Right lobe of liver (tissue), 6 donors: Measurements from ENCODE around the gene DCDC1. TPM values are rescaled to one million over a fixed set of nuclear protein-coding genes. Genes with fewer than 3 reads are reported as not detected.
"Not testable (repeated sequence)": the region's sequence is repeated elsewhere in the genome, so short reads cannot be mapped to it uniquely, and the experiment has no call there.

Experiments used
- ATAC-seq, 4 donors: fragments of 200-7000 bp; cut with Tn5 transposase; one replicate each; pipeline ENCODE4 v1.9.1; 2020; ENCODE audit warnings: mild to moderate bottlenecking in 4 of 4, moderate library complexity in 4 of 4
- DNase-seq, 3 donors: peaks; one replicate each; pipeline ENCODE4 v3.0.0-alpha.2; 2020
- H3K27ac ChIP-seq, 3 donors: fragments of 200-600 bp; one replicate each; pipeline ENCODE4 v1.8.0; 2022
- H3K27me3 ChIP-seq, 2 donors: fragments of 200-600 bp; one replicate each; pipeline ENCODE4 v1.8.0; 2022
- H3K36me3 ChIP-seq, 4 donors: fragments of 200-600 bp; sonication (generic) in 1 of 4; one replicate each; pipeline versions ENCODE4 v1.5.1 to v1.8.0; 2017 to 2022; ENCODE audit warnings: control low read depth in 1 of 4
- H3K4me1 ChIP-seq, 4 donors: fragments of 200-600 bp; sonication (generic) in 1 of 4; one replicate each; pipeline versions ENCODE4 v1.5.1 to v1.8.0; 2017 to 2022; ENCODE audit warnings: control low read depth in 1 of 4
- H3K4me3 ChIP-seq, 3 donors: fragments of 200-600 bp; one replicate each; pipeline ENCODE4 v1.8.0; 2022
- H3K9me3 ChIP-seq, 4 donors: fragments of 200-600 bp; sonication (generic) in 1 of 4; one replicate each; pipeline versions ENCODE4 v1.5.1 to v1.8.0; 2017 to 2022; ENCODE audit warnings: control low read depth in 1 of 4
- POLR2A ChIP-seq: fragments of 450-650 bp; IDR thresholded peaks from one replicate; pipeline ENCODE4 v1.6.1; 2017; ENCODE audit warnings: antibody characterized with exemption, mild to moderate bottlenecking
- WGBS: methylation state at CpG from one replicate; pipeline ENCODE4 v1.1.6; 2018; ENCODE audit warnings: low coverage, low lambda C conversion rate; ENCODE audit not compliant: insufficient coverage; ENCODE audit errors: missing lambda C conversion rate; 5-methylcytosine and 5-hydroxymethylcytosine counted together
- intact Hi-C, 2 donors: fragments of 100-400 bp; cut with DNase I; formaldehyde crosslinking; loops; one replicate each; pipeline versions ENCODE4 v1.11.2 to v1.14.1; 2022
- total RNA-seq, 6 experiments: library from RNA; depleted of rRNA in 2 of 6; stranded (reverse); fragments of >200 nt in 2 of 6; fragmentation: NEBNext Ultra II Directional in 3 of 6; extraction: Animal tissue kit (Norgen Biotek cat#: 25700) in 3 of 6; gene quantifications; one replicate each; pipeline versions ENCODE4 v1.1.0 to v1.2.4, GENCODE V29; 2016 to 2023
- TF ChIP-seq, protein P1 (sequence below), 4 donors: fragments of 200-600 bp in 3 of 4; fragments of 450-650 bp in 1 of 4; IDR thresholded peaks; one replicate each; pipeline versions ENCODE4 v1.5.1 to v1.8.0; 2016 to 2022; ENCODE audit warnings: antibody characterized with exemption in 4 of 4, mild to moderate bottlenecking in 2 of 4
- donor health status: DM: no; HTN: yes; CAD: no.
- donor health status: DM: no; HTN: no; CAD: no.
- donor health status: DM: no; HTN: no; CAD: no.
- donor health status: DM: no; HTN: yes; CAD: no.
- donor health status: DM: no; HTN: yes; CAD: no.

The DCDC1 gene
- total RNA-seq, 6 experiments from 2014 or later, result 1.9 to 4.8 (median 2.6) TPM

DNA sequence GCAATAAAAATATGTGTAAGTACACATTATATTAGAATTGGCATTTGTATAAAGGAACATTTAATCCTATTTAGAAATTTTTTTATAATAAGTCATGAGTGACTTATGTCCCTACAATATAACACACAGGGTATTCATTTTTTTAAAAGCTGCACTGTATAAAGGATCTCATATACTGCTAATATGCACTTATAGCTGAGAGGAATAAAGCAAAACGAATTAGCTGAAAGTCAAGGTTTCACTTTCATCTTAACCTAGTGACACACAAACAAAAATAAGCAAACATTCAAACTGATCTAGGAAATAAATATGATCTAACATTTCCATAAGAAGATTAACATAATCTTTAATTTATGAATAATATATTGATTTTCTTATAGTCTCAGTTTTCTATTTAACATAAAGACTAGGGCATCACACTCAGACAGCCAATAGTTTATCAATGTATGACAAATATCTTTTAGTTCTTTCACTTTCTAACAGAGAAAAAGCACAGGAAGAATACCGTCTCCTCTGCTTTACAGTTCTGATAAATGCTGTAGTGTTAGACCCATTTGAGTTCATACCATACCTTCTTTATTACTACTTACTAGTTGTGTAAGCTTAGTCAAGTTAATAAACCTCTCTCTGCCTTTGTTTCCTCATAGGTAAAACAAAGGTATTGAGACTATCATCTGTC lies 42.9 kb downstream of the DCDC1 start:
- DNase-seq, result no peak
- Histone ChIP-seq H3K4me1 (no peaks in the 10 kb centered on the region), H3K27ac (no peak overlapping the region), H3K9me3 (no peaks in the 10 kb centered on the region), H3K4me3 (peak overlapping the region in 1 of 3 donors; percentile 10), H3K36me3 (no peaks in the 10 kb centered on the region), H3K27me3 (no peaks in the 10 kb centered on the region)
- WGBS, result 18% methylated on average over 2 of the region's 2 CpGs
- peak in 1 of 4 donors; percentile 18 for ATAC-seq
- TF ChIP-seq, protein P1, sequence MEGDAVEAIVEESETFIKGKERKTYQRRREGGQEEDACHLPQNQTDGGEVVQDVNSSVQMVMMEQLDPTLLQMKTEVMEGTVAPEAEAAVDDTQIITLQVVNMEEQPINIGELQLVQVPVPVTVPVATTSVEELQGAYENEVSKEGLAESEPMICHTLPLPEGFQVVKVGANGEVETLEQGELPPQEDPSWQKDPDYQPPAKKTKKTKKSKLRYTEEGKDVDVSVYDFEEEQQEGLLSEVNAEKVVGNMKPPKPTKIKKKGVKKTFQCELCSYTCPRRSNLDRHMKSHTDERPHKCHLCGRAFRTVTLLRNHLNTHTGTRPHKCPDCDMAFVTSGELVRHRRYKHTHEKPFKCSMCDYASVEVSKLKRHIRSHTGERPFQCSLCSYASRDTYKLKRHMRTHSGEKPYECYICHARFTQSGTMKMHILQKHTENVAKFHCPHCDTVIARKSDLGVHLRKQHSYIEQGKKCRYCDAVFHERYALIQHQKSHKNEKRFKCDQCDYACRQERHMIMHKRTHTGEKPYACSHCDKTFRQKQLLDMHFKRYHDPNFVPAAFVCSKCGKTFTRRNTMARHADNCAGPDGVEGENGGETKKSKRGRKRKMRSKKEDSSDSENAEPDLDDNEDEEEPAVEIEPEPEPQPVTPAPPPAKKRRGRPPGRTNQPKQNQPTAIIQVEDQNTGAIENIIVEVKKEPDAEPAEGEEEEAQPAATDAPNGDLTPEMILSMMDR (IDR thresholded peaks at IDR 0.05), result no peak
- TF ChIP-seq POLR2A, result no peak
- intact Hi-C loops, result no loop called here

DNA sequence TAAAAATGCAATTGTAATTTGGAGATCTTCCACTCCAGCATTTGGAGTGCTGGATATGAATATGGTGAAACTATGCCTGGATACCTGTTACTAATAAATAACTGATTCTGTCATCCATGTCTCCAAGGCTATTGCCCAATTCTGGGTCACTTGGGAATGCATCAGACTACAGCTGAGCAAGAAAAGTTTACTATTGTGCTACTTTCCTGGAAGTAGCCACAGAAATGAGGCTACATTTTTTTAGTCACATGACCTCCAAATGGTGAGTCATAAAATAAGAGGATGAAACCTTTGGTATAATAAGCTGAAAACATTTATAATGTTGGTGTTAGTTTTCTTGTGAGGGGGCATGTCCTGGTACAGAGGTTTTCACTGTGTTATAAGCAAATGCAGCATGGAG lies 44.4 kb downstream of the DCDC1 start:
- Histone ChIP-seq H3K27me3 (no peaks in the 10 kb centered on the region), H3K9me3 (no peaks in the 10 kb centered on the region), H3K4me3 (no peak overlapping the region), H3K4me1 (no peaks in the 10 kb centered on the region), H3K36me3 (no peaks in the 10 kb centered on the region), H3K27ac (no peak overlapping the region)
- intact Hi-C loops, result no loop called here
- DNase-seq, result no peak
- no peak for ATAC-seq
- TF ChIP-seq, protein P1 (IDR thresholded peaks at IDR 0.05), result no peak
- TF ChIP-seq POLR2A, result no peak

DNA sequence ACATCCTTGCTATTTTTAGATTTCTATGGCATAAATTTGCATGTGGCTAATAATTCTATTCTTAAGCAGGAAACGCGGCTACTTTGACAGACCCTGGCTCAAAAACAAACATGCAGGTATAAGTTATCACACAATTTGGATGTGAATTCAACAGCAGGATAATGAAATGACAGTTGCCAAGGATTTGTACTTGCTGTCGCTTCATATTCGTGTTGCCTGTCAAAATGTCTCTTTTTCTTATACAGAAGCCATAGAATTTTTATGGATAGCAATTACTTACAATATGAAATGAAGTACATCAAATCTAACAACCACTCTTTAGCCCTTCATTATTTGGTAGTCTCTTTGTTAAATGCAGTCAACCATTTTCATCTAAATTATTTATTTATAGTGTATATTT lies 46.4 kb downstream of the DCDC1 start:
- no peaks in the 10 kb centered on the region for H3K4me1 ChIP-seq
- no peak for DNase-seq
- H3K4me3 ChIP-seq, result no peak overlapping the region
- ATAC-seq, result no peak
- 63% methylated on average over 4 of the region's 4 CpGs for WGBS
- TF ChIP-seq POLR2A, result no peak
- TF ChIP-seq, protein P1 (IDR thresholded peaks at IDR 0.05), result no peak
- H3K9me3 ChIP-seq, result no peaks in the 10 kb centered on the region
- no peaks in the 10 kb centered on the region for H3K36me3 ChIP-seq
- no peaks in the 10 kb centered on the region for H3K27me3 ChIP-seq
- intact Hi-C loops, result no loop called here
- H3K27ac ChIP-seq, result no peak overlapping the region

DNA sequence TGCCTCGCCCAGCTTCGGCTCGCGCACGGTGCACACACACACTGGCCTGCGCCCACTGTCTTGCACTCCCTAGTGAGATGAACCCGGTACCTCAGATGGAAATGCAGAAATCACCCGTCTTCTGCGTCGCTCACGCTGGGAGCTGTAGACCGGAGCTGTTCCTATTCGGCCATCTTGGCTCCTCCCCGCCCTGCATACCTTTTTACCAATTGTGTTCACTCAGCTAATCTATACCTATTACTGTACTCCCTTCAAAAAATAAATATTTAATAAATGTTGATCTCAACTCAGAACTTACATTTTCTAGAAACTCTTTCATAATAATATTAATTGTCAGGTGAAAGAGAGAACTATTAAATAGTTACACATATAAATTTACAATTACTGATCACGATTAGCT lies 48.0 kb downstream of the DCDC1 start:
- ATAC-seq, H3K4me3 ChIP-seq, H3K27ac ChIP-seq, intact Hi-C loops, H3K9me3 ChIP-seq, H3K27me3 ChIP-seq, H3K4me1 ChIP-seq, H3K36me3 ChIP-seq, DNase-seq: not testable (repeated sequence)
- WGBS, result 78% methylated on average over 12 of the region's 15 CpGs

DNA sequence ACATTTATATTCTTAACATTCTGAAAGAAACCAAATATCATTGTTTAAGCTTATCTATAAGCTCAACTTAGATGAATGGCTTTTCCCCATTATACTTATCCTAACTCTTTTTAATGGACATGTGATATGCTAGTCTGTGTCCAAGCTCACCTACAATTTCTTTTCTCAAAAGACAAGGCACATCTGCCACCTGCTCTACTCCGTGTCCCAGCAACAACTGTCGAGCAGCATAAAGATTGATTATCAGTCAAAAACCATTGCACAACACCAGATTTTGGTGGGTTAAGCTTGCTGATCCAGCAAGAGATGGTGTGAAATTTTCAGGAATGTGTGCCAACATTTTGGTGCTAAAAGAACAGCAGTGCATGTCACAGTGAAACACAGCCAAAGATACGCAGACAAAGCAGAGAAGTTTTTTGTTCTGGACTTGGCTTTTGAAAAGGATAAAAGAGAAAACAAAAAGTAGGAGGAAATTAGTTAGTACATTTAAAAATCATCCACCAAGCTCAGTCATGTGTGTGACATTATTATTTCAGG lies 65.8 kb downstream of the DCDC1 start:
- no peak for DNase-seq
- 43% methylated on average over 3 of the region's 3 CpGs for WGBS
- no peaks in the 10 kb centered on the region for H3K9me3 ChIP-seq

More for the DNA sequence above, 65.8 kb downstream of the DCDC1 start:
- intact Hi-C loops, result no loop called here
- Histone ChIP-seq H3K27me3 (no peaks in the 10 kb centered on the region), H3K4me3 (no peak overlapping the region), H3K36me3 (no peaks in the 10 kb centered on the region), H3K27ac (no peak overlapping the region), H3K4me1 (no peaks in the 10 kb centered on the region)
- TF ChIP-seq, protein P1 (IDR thresholded peaks at IDR 0.05), result no peak
- TF ChIP-seq POLR2A, result no peak
- ATAC-seq, result no peak
